Esophagus (tissue), 2 donors: ENCODE results near the gene RCN1. TPM values are rescaled to one million over a fixed set of nuclear protein-coding genes. Genes with fewer than 3 reads are reported as not detected.

ENCODE experiments used
- H3K27ac ChIP-seq, 2 donors: one replicate each; pipeline ENCODE4 v1.5.1; 2013; ENCODE audit warnings: low read depth in 2 of 2, mild to moderate bottlenecking in 2 of 2, inconsistent platforms in 1 of 2, low read length in 1 of 2, moderate library complexity in 1 of 2
- H3K27me3 ChIP-seq, 2 donors: one replicate each; pipeline ENCODE4 v1.6.1; 2013; ENCODE audit warnings: low read length in 2 of 2, control low read depth in 1 of 2, mild to moderate bottlenecking in 1 of 2; ENCODE audit not compliant: insufficient read depth in 2 of 2, control insufficient read depth in 1 of 2
- H3K36me3 ChIP-seq, 2 donors: one replicate each; pipeline ENCODE4 v1.6.1; 2013; ENCODE audit warnings: low read length in 1 of 2; ENCODE audit not compliant: control insufficient read depth in 2 of 2, insufficient read depth in 2 of 2
- H3K4me1 ChIP-seq, 2 donors: one replicate each; pipeline ENCODE4 v1.6.1; 2013; ENCODE audit warnings: low read length in 1 of 2; ENCODE audit not compliant: control insufficient read depth in 2 of 2, insufficient read depth in 2 of 2
- H3K4me3 ChIP-seq, 2 donors: one replicate each; pipeline ENCODE4 v1.5.1; 2013; ENCODE audit warnings: low read length in 2 of 2, mild to moderate bottlenecking in 2 of 2, low read depth in 1 of 2, moderate library complexity in 1 of 2
- H3K9me3 ChIP-seq, 2 donors: one replicate each; pipeline ENCODE4 v1.6.1; 2013; ENCODE audit warnings: mild to moderate bottlenecking in 2 of 2, low read depth in 1 of 2, low read length in 1 of 2, moderate library complexity in 1 of 2; ENCODE audit not compliant: control insufficient read depth in 2 of 2, insufficient read depth in 1 of 2
- WGBS, 2 donors: extraction: QIAGEN DNeasy Blood & Tissue Kit; methylation state at CpG; one replicate each; pipeline ENCODE4 v1.1.7; 2013; 5-methylcytosine and 5-hydroxymethylcytosine counted together
- polyA plus RNA-seq, 2 donors: library from polyadenylated mRNA; stranded (reverse); fragments of 200-250 nt; gene quantifications; one replicate each; pipeline ENCODE4 v1.2.3, GENCODE V29; 2013
- donor health status: healthy with polysubstance abuse.
- donor health status: Bipolar disorder and iron deficiency.

The RCN1 gene
- polyA plus RNA-seq = 10 to 100 TPM; 23.5 to 26.6 TPM

DNA sequence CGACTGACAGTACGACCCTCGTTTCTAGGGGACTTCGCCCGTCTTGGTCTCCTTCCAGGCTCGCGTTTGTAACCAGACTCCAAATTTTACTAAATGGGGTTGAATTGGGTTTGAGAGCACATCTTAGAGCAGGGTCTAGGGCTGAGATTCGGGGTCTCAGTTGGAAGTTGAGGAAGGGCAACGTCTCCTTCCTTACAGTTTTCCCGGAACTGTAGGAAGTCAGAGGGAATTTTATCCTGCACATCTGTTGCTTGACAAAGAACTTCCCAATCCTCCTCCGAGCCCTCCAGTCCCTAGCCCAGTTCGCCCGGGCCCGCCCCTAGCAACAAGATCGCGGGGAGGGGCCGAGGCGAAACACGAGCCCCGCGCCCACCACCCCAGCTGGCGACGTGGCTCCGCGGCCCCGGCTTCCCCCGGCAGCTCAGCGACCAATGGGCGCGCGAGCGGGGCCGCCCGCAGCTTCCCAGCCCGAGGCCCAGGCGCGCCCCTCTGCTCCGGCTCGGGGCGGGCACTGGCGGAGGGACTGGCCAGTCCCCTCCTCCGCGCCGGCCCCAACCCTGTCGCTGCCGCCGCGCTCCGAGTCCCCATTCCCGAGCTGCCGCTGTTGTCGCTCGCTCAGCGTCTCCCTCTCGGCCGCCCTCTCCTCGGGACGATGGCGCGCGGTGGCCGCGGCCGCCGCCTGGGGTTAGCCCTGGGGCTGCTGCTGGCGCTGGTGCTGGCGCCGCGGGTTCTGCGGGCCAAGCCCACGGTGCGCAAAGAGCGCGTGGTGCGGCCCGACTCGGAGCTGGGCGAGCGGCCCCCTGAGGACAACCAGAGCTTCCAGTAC, at the start of gene RCN1:
Gene RCN1, plus strand, starts transcription at position 530 of the 826 bp plus-strand sequence. Its CDS starts 123 bp downstream, at position 653.
- no peaks in the 10 kb centered on the region for H3K36me3 ChIP-seq
- peak within 1 kb of the TSS; percentile 70 to 83 for H3K27ac ChIP-seq
- no peaks in the 10 kb centered on the region for H3K27me3 ChIP-seq
- H3K4me1 ChIP-seq = peaks cover 0 to 7% of the 10 kb centered on the region in 2 donors
- 4 to 6% methylated on average over 43 to 75 of the region's 79 CpGs for WGBS, 2 donors
- H3K9me3 ChIP-seq = no peaks in the 10 kb centered on the region
- H3K4me3 ChIP-seq = peak within 1 kb of the TSS; percentile 72 to 76

DNA sequence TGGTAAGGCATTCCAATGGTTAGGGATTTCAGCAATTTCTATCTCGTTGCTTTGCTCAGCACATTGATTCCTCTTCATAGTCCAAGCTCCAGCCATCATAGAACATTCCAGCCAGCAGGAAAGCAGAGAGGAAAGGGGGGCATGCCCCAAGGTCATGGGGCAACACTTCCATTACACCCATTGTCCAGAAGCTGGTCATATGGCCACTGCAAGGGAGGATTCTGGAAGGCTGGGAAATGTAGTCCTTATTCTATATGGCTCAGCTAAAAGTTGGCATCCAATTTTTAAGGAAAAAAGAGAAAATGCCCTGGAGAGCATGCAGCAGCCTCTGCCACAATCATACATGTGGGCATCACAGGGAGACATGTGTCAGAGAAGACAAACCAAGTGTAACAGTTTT, 47.1 kb upstream of the RCN1 start:
- H3K27ac ChIP-seq = no peak overlapping the region
- no peaks in the 10 kb centered on the region for H3K27me3 ChIP-seq
- no peaks in the 10 kb centered on the region for H3K36me3 ChIP-seq
- H3K4me3 ChIP-seq = no peak overlapping the region
- WGBS, 2 donors = 39 to 47% methylated on average over 1 of the region's 1 CpG
- H3K4me1 ChIP-seq = no peaks in the 10 kb centered on the region
- no peaks in the 10 kb centered on the region for H3K9me3 ChIP-seq

DNA sequence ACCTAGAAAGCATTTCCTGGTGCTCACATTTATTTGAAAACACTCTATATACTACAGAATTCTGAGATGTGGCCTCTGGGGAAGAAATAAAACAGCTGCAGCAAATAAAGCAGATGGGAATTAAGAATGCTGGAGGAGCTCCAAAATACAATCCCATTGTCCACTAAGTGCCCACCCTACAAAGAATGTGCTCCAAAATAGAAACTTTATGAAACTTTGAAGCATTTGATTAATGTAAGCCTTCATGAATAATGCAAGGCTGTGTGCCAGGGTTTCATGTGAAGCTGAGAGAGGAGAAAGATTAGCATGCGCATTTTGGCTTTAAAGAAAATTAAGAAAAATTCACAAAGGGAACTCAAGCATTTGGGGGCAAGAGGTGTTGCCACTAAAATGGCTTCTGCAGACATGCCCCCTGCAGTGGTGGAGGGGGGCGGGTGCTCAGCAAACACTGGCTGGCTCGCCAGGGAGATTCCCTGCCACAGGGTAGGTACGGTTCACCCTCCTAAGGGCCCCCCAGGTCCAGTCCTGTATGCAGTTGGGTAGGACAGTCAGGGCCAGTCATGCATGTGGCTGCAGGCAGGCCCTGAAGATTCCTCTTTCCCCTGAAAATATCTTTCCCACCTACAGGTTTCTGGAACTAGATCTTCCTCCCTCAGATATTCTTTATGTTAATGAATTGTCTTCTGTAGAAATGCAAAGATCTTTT, 46.6 kb upstream of the RCN1 start:
- Histone ChIP-seq H3K9me3 (no peaks in the 10 kb centered on the region), H3K27me3 (no peaks in the 10 kb centered on the region), H3K27ac (no peak overlapping the region), H3K4me3 (no peak overlapping the region), H3K4me1 (no peaks in the 10 kb centered on the region), H3K36me3 (no peaks in the 10 kb centered on the region)
- 43 to 47% methylated on average over 4 of the region's 4 CpGs for WGBS, 2 donors

DNA sequence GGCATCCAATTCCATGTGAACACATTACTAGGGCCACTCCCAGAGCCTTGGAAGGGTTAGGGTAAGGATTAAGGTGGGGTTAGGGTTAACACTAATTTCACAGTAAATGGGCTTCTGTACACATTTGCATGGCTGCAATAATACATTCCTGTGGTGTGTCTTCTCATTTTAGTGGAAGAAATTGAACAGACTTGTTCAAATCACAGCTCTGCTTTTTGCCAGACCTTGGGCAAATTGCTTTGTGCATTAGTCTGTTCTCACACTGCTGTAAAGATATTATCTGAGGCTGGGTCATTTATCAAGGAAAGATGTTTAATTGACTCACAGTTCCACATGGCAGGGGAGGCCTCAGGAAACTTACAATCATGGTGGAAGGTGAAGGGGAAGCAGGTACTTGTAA, 45.4 kb upstream of the RCN1 start:
- H3K9me3 ChIP-seq = no peaks in the 10 kb centered on the region
- H3K4me3 ChIP-seq = no peak overlapping the region
- H3K4me1 ChIP-seq = no peaks in the 10 kb centered on the region

DNA sequence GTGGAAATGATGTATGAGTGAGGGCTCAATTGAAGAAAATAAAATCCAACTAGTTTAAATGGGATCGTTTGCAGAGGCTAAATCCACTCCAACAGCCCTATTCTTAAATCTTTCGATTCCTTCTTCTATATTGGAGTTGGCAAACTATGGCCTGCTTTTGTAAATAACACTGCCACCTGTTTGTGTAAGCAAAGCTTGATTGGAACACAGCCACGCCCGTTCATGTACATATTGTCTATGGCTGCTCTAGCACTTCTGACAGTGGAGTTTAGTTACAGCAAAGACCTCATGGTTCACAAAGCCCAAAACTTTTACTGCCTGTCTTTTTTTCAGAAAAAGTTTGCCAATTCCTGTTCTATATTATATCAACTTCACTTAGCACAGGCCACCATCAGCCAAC, 40.6 kb upstream of the RCN1 start:
- WGBS, 2 donors = 56 to 57% methylated on average over 4 of the region's 4 CpGs
- Histone ChIP-seq H3K4me3 (no peak overlapping the region), H3K9me3 (no peaks in the 10 kb centered on the region), H3K4me1 (no peaks in the 10 kb centered on the region), H3K27me3 (no peaks in the 10 kb centered on the region), H3K27ac (no peak overlapping the region), H3K36me3 (no peaks in the 10 kb centered on the region)

More for the DNA sequence above, 45.4 kb upstream of the RCN1 start:
- Histone ChIP-seq H3K27ac (no peak overlapping the region), H3K27me3 (no peaks in the 10 kb centered on the region), H3K36me3 (no peaks in the 10 kb centered on the region)

DNA sequence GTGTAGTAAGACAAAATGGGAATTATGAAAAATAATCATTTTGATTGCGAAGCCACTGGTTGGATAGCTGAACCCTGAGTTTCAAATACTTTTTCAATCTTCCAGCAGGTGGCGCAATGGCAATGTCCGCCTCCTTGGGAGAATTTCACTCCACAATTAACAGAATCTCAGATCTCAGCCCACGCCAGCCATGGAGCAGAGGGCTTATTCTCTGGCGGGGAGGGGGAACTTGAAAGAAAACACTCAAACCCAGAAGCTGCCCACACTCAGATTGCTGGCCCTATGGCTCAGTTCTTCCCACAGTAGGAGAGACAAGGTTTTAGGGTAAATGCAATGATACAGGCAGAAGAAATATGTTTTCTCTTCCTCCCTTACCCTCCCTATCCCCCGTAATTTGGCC, 38.7 kb upstream of the RCN1 start:
- WGBS, 2 donors = 19 to 22% methylated on average over 6 of the region's 6 CpGs
- no peaks in the 10 kb centered on the region for H3K27me3 ChIP-seq
- H3K36me3 ChIP-seq = no peaks in the 10 kb centered on the region
- no peaks in the 10 kb centered on the region for H3K9me3 ChIP-seq
- H3K4me3 ChIP-seq = no peak overlapping the region
- H3K27ac ChIP-seq = no peak overlapping the region
- H3K4me1 ChIP-seq = no peaks in the 10 kb centered on the region

DNA sequence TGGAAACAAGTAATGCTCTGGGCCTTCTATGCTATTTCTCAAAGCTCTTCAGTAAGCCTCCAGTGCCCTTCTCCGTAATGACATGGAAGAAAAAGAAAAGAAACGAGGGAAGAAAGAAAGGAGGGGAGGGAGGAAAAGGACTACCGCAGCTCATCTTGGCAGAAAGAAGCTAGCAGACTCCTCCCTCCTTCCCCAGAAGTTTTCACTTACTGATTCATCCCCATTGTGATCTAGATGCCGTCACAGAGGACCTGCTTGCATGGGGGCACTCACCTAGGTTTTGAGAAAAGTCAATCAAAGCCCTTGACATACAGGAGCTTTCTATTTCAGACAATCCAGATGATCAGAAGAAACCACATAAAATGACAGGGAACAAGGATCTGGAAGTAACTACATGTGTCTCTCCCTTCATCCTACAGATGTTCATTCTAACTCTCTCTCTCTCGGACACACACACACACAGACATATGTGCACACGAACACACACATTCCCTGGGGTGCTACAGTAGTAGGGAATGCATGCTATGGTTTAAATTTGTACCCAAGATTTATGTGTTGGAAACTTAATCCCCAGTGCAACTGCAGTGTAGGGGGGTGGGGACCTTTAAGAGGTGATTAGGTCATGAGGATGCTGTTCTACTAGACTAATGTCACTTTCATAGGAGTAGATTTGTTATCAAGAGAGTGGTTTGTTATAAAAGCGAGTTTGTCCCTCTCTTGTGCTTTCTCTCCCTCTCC, 37.6 kb upstream of the RCN1 start:
- Histone ChIP-seq H3K4me3 (no peak overlapping the region), H3K36me3 (no peaks in the 10 kb centered on the region), H3K27ac (no peak overlapping the region), H3K9me3 (no peaks in the 10 kb centered on the region), H3K4me1 (no peaks in the 10 kb centered on the region), H3K27me3 (no peaks in the 10 kb centered on the region)
- WGBS, 2 donors = 69 to 70% methylated on average over 7 of the region's 7 CpGs

DNA sequence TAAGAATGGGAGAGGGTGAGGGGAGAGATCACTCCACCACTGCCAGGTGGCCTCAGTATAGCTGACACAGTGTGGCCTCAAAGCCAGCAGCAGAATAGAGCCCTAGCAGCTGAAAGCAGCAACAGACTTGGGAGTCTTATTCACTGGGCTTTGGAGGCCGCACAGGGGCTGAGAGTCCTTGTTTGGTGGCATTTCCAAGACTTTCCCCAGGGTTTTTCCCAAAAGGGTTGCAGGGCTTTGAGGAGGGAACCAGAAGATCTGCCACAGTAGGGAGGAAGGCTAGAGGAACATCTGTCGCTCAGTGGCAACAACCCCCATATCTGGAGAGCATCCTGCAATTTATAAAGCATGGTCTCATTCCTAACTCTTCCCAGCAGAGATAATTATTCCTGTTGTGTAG, 35.0 kb upstream of the RCN1 start:
- Histone ChIP-seq H3K9me3 (no peaks in the 10 kb centered on the region), H3K27me3 (no peaks in the 10 kb centered on the region), H3K4me1 (no peaks in the 10 kb centered on the region), H3K27ac (no peak overlapping the region), H3K36me3 (no peaks in the 10 kb centered on the region), H3K4me3 (no peak overlapping the region)
- WGBS, 2 donors = 88 to 92% methylated on average over 2 of the region's 2 CpGs

DNA sequence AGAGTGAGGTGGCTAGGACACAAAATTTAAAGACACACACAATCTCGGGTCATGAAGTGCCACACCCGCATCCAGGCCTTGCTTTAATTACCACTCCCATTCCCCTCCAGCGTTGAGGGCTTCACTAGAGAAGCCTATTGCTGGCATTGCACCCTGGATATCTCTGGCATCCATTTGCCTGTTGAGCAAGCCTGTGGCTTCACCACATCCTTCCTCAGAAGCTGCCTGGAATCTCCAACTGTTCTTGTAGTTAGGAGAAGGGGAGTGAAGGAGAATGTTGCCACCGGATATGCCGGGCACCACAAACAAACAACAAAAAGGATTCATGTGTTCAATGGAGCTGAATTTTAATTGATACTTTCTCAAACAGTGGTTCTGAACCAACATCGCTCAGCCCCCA, 34.4 kb upstream of the RCN1 start:
- Histone ChIP-seq H3K27ac (no peak overlapping the region), H3K4me1 (no peaks in the 10 kb centered on the region), H3K4me3 (no peak overlapping the region), H3K36me3 (no peaks in the 10 kb centered on the region), H3K9me3 (no peaks in the 10 kb centered on the region), H3K27me3 (no peaks in the 10 kb centered on the region)
- WGBS, 2 donors = 59 to 64% methylated on average over 6 of the region's 6 CpGs
